ENCODE data around the gene SLC11A2. TPM values are rescaled to one million over a fixed set of nuclear protein-coding genes. Genes with fewer than 3 reads are reported as not detected.

SLC11A2 gene
- total RNA-seq, 2 donors from 2014 or later, result 61.8 to 64.5 TPM

GRCh38 chr12:50986966-50987737 lies 39.0 kb downstream of the SLC11A2 start:
- WGBS, result 36% methylated on average over 8 of the region's 8 CpGs
- H3K27ac ChIP-seq, result peak overlapping the region in 1 of 2 donors; percentile 54
- no peak overlapping the region for H3K4me3 ChIP-seq
- intact Hi-C loops (cut with DNase I), result loop anchor here (5.0 kb wide), 3 partner anchors 60 to 480 kb away; a partner anchor contains a TSS
- no peaks in the 10 kb centered on the region for H3K4me1 ChIP-seq (replicated peaks)
- H3K9me3 ChIP-seq, result no peaks in the 10 kb centered on the region
- TF ChIP-seq POLR2A (IDR thresholded peaks at IDR 0.05) (no peak), CTCF (IDR thresholded peaks at IDR 0.05) (peak in 2 of 4 experiments; percentile 52 to 60), POLR2AphosphoS5 (IDR thresholded peaks at IDR 0.05) (peak; percentile 42)
- H3K36me3 ChIP-seq, result peaks cover 2 to 7% of the 10 kb centered on the region in 2 donors
- H3K27me3 ChIP-seq (replicated peaks; ENCODE audit: insufficient read depth), result no peaks in the 10 kb centered on the region
- DNase-seq (ENCODE audit: low spot score), result peak; percentile 54

GRCh38 chr12:50985322-50985721 lies 40.9 kb downstream of the SLC11A2 start:
- H3K9me3 ChIP-seq, result no peaks in the 10 kb centered on the region
- intact Hi-C loops (cut with DNase I), result loop anchor here (1.0 to 5.0 kb wide), 4 partner anchors 58 to 478 kb away; a partner anchor contains a TSS
- no peak overlapping the region for H3K4me3 ChIP-seq
- H3K27ac ChIP-seq, result peak overlapping the region; percentile 54 to 58
- peak; percentile 26 for DNase-seq (ENCODE audit: low spot score)
- H3K27me3 ChIP-seq (replicated peaks; ENCODE audit: insufficient read depth), result no peaks in the 10 kb centered on the region
- no peaks in the 10 kb centered on the region for H3K4me1 ChIP-seq (replicated peaks)
- peaks cover 0 to 2% of the 10 kb centered on the region in 2 donors for H3K36me3 ChIP-seq
- TF ChIP-seq POLR2AphosphoS5 (IDR thresholded peaks at IDR 0.05) (peak; percentile 83), POLR2A (IDR thresholded peaks at IDR 0.05) (no peak), CTCF (IDR thresholded peaks at IDR 0.05) (no peak)

- no peak overlapping the region for H3K4me3 ChIP-seq
- WGBS, result 43% methylated on average over 2 of the region's 2 CpGs
- no peak for DNase-seq (ENCODE audit: low spot score)
- H3K27ac ChIP-seq, result peak overlapping the region; percentile 54 to 58
- H3K36me3 ChIP-seq, result peaks cover 0 to 2% of the 10 kb centered on the region in 2 donors
- H3K27me3 ChIP-seq (replicated peaks; ENCODE audit: insufficient read depth), result no peaks in the 10 kb centered on the region
- H3K4me1 ChIP-seq (replicated peaks), result no peaks in the 10 kb centered on the region
- intact Hi-C loops (cut with DNase I), result loop anchor here (1.0 to 5.0 kb wide), 4 partner anchors 57 to 477 kb away; a partner anchor contains a TSS
- no peak for TF ChIP-seq POLR2A (IDR thresholded peaks at IDR 0.05)
- TF ChIP-seq CTCF (IDR thresholded peaks at IDR 0.05), result no peak
- TF ChIP-seq POLR2AphosphoS5 (IDR thresholded peaks at IDR 0.05), result no peak
- H3K9me3 ChIP-seq, result no peaks in the 10 kb centered on the region
Measured at GRCh38 chr12:50984586-50985298, 41.4 kb downstream of the SLC11A2 start.

GRCh38 chr12:50981319-50982239 lies 44.6 kb downstream of the SLC11A2 start:
- intact Hi-C loops (cut with DNase I), result no loop called here
- Histone ChIP-seq H3K27ac (no peak overlapping the region), H3K4me1 (replicated peaks) (no peaks in the 10 kb centered on the region), H3K9me3 (no peaks in the 10 kb centered on the region), H3K36me3 (no peaks in the 10 kb centered on the region), H3K4me3 (no peak overlapping the region), H3K27me3 (replicated peaks; ENCODE audit: insufficient read depth) (no peaks in the 10 kb centered on the region)
- DNase-seq (ENCODE audit: low spot score), result no peak
- 65% methylated on average over 6 of the region's 6 CpGs for WGBS
- TF ChIP-seq POLR2AphosphoS5 (IDR thresholded peaks at IDR 0.05), result no peak
- TF ChIP-seq CTCF (IDR thresholded peaks at IDR 0.05), result no peak
- no peak for TF ChIP-seq POLR2A (IDR thresholded peaks at IDR 0.05)
